HCT116 (cell line): ENCODE data around the gene FABP6. TPM values are rescaled to one million over a fixed set of nuclear protein-coding genes. Genes with fewer than 3 reads are reported as not detected.

Experiments
- ATAC-seq: fragments of 200-7000 bp; cut with Tn5 transposase; 2 replicates; pipeline ENCODE4 v1.9.1; 2020; ENCODE audit warnings: mild to moderate bottlenecking, moderate library complexity
- BruUV-seq: library from RNA; stranded (reverse); fragments of 400-500 nt; replicated peaks from 2 replicates; lab custom pipeline; 2021; lab: Mats Ljungman, UMichigan
- CTCF ChIA-PET: fragments of 300-600 bp; sonication (Branson Sonifier 250); formaldehyde crosslinking; loops from one replicate; lab custom pipeline; 2021; ENCODE audit warnings: antibody characterized with exemption; lab: Charles Lee
- POLR2A ChIA-PET: fragments of 300-600, 350-600 bp; sonication (Branson Sonifier 250); formaldehyde crosslinking; loops from one replicate; lab custom pipeline; 2021; ENCODE audit warnings: antibody characterized with exemption; lab: Charles Lee
- RAD21 ChIA-PET, 2 experiments: fragments of 300-600 bp; sonication (Branson Sonifier 250); formaldehyde crosslinking; loops; one replicate each; lab custom pipeline; 2023; ENCODE audit warnings: low total read pairs in 2 of 2; ENCODE audit not compliant: uncharacterized antibody in 2 of 2, unreplicated experiment in 2 of 2, low non-redundant PET in 1 of 2; lab: Charles Lee
- DNase-seq: peaks from one replicate; pipeline ENCODE4 v3.0.0-alpha.2; 2010; ENCODE audit warnings: low read depth, low spot score
- H2AFZ ChIP-seq: fragments of 200-600 bp; shearing (Covaris generic), sonication (generic); 2 replicates; pipeline ENCODE4 v1.6.1; 2017; ENCODE audit warnings: low read depth, mixed run types, mixed read lengths, antibody characterized with exemption, low read length; ENCODE audit not compliant: poor library complexity, severe bottlenecking
- H3K27ac ChIP-seq: 2 replicates; pipeline ENCODE4 v1.5.1; 2012; ENCODE audit warnings: low read depth, low read length
- H3K27me3 ChIP-seq: fragments of 200-600 bp; sonication (generic); 2 replicates; pipeline ENCODE4 v1.6.1; 2016; ENCODE audit warnings: mixed run types, low read length, mixed read lengths; ENCODE audit not compliant: insufficient read depth
- H3K36me3 ChIP-seq, 2 experiments: fragments of 200-500 bp in 1 of 2; fragments of 200-600 bp in 1 of 2; sonication (Bioruptor generic) in 1 of 2; sonication (generic) in 1 of 2; 2 replicates each; pipeline versions ENCODE4 v1.5.1 to v1.6.1; 2014 to 2016; ENCODE audit warnings: low read length in 2 of 2, inconsistent platforms in 1 of 2, mixed read lengths in 1 of 2, mixed run types in 1 of 2; ENCODE audit not compliant: insufficient read depth in 2 of 2, control insufficient read depth in 1 of 2
- H3K4me1 ChIP-seq, 2 experiments: fragments of 200-600 bp in 1 of 2; sonication (generic) in 1 of 2; 2 replicates each; pipeline versions ENCODE4 v1.5.1 to v1.6.1; 2012 to 2017; ENCODE audit warnings: low read length in 2 of 2, inconsistent platforms in 1 of 2, mild to moderate bottlenecking in 1 of 2, mixed read lengths in 1 of 2, mixed run types in 1 of 2, moderate library complexity in 1 of 2; ENCODE audit not compliant: insufficient read depth in 2 of 2, control insufficient read depth in 1 of 2
- H3K4me2 ChIP-seq: fragments of 200-600 bp; sonication (generic); 2 replicates; pipeline ENCODE4 v1.6.1; 2017; ENCODE audit warnings: mixed run types, low read length, mixed read lengths
- H3K4me3 ChIP-seq, 2 experiments: fragments of 200-600 bp in 1 of 2; sonication (generic) in 1 of 2; replicated peaks in 1 of 2; 2 replicates each; pipeline ENCODE4 v1.5.1; 2011 to 2016; ENCODE audit warnings: low read length in 2 of 2, control low read depth in 1 of 2, low read depth in 1 of 2, mild to moderate bottlenecking in 1 of 2, mixed read lengths in 1 of 2, mixed run types in 1 of 2
- H3K79me2 ChIP-seq: fragments of 200-600 bp; sonication (generic); 2 replicates; pipeline ENCODE4 v1.6.1; 2017; ENCODE audit warnings: mild to moderate bottlenecking, mixed run types, low read length, moderate library complexity, mixed read lengths; ENCODE audit not compliant: insufficient read depth
- H3K9ac ChIP-seq: fragments of 200-600 bp; sonication (generic); 2 replicates; pipeline ENCODE4 v1.6.1; 2016; ENCODE audit warnings: low read length, mixed read lengths
- H3K9me2 ChIP-seq: fragments of 200-600 bp; sonication (generic), shearing (Covaris generic); 2 replicates; pipeline ENCODE4 v1.6.1; 2017; ENCODE audit warnings: mixed run types, mild to moderate bottlenecking, moderate library complexity; ENCODE audit not compliant: insufficient read depth
- H3K9me3 ChIP-seq, 2 experiments: fragments of 200-500 bp in 1 of 2; fragments of 200-600 bp in 1 of 2; sonication (Bioruptor generic) in 1 of 2; sonication (generic) in 1 of 2; 2 replicates each; pipeline ENCODE4 v1.6.1; 2014 to 2017; ENCODE audit warnings: low read length in 2 of 2, mixed read lengths in 2 of 2, inconsistent platforms in 1 of 2, low read depth in 1 of 2, mild to moderate bottlenecking in 1 of 2, mixed run types in 1 of 2, moderate library complexity in 1 of 2; ENCODE audit not compliant: control insufficient read depth in 1 of 2, insufficient read depth in 1 of 2
- H4K20me1 ChIP-seq: fragments of 200-600 bp; sonication (generic), shearing (Covaris generic); 2 replicates; pipeline ENCODE4 v1.6.1; 2017; ENCODE audit warnings: mixed run types, mild to moderate bottlenecking, moderate library complexity; ENCODE audit not compliant: insufficient read depth
- CBX3 ChIP-seq: IDR thresholded peaks from 2 replicates; pipeline ENCODE4 v1.6.1; 2012; ENCODE audit warnings: low read depth
- CEBPB ChIP-seq: IDR thresholded peaks from 2 replicates; pipeline ENCODE4 v1.6.1; 2012; ENCODE audit warnings: low read depth
- EGR1 ChIP-seq: IDR thresholded peaks from 2 replicates; pipeline ENCODE4 v1.6.1; 2012; ENCODE audit warnings: low read depth
- EZH2phosphoT487 ChIP-seq: fragments of 200-600 bp; IDR thresholded peaks from 2 replicates; pipeline ENCODE4 v1.6.1; 2018; ENCODE audit warnings: antibody characterized with exemption, borderline replicate concordance
- FOSL1 ChIP-seq: IDR thresholded peaks from 2 replicates; pipeline ENCODE4 v1.6.1; 2012; ENCODE audit warnings: low read depth
- REST ChIP-seq: IDR thresholded peaks from 2 replicates; pipeline ENCODE4 v1.6.1; 2012; ENCODE audit warnings: low read depth
- SRF ChIP-seq: IDR thresholded peaks from 2 replicates; pipeline ENCODE4 v1.6.1; 2012; ENCODE audit warnings: low read depth
- TCF7L2 ChIP-seq: IDR thresholded peaks from 2 replicates; pipeline ENCODE4 v1.7.0; 2011; ENCODE audit warnings: borderline replicate concordance, inconsistent platforms; ENCODE audit not compliant: insufficient read depth, insufficient read length; ENCODE audit errors: extremely low read depth
- YY1 ChIP-seq: IDR thresholded peaks from 2 replicates; pipeline ENCODE4 v1.6.1; 2011; ENCODE audit warnings: low read length, low read depth, moderate library complexity, mild to moderate bottlenecking; ENCODE audit not compliant: insufficient replicate concordance; ENCODE audit errors: extremely low read depth
- ZBTB33 ChIP-seq: IDR thresholded peaks from 2 replicates; pipeline ENCODE4 v1.6.1; 2011; ENCODE audit warnings: mild to moderate bottlenecking, low read length, moderate library complexity; ENCODE audit not compliant: insufficient replicate concordance; ENCODE audit errors: extremely low read depth
- intact Hi-C: fragments of 100-400 bp; cut with micrococcal nuclease; formaldehyde crosslinking; loops from 2 replicates; pipeline ENCODE4 v1.10.0; 2022
- total RNA-seq: library from RNA; stranded (reverse); gene quantifications from one replicate; pipeline ENCODE4 v1.2.1, GENCODE V29; 2021; ENCODE audit not compliant: unreplicated experiment

The FABP6 gene
- total RNA-seq, 1 experiment from 2014 or later = 8.5 TPM

- H3K9ac ChIP-seq = no peak overlapping the region
- H3K36me3 ChIP-seq = no peaks in the 10 kb centered on the region
- intact Hi-C loops = no loop called here
- no peak overlapping the region for H3K4me2 ChIP-seq
- POLR2A ChIA-PET = no interaction called here
- H3K9me2 ChIP-seq = no peaks in the 10 kb centered on the region
- no peak for TF ChIP-seq REST
- TF ChIP-seq TCF7L2 = no peak
- no peak for TF ChIP-seq FOSL1
- TF ChIP-seq ZBTB33 = no peak
- TF ChIP-seq EZH2phosphoT487 = no peak
- no peak for TF ChIP-seq EGR1
- TF ChIP-seq CEBPB = no peak
- no peak for TF ChIP-seq YY1
- TF ChIP-seq SRF = no peak
- TF ChIP-seq CBX3 = no peak
- CTCF ChIA-PET = no interaction called here
- H4K20me1 ChIP-seq = no peaks in the 10 kb centered on the region
- RAD21 ChIA-PET = no interaction called here
- no peaks in the 10 kb centered on the region for H3K27me3 ChIP-seq
- BruUV-seq = no TSS peak
- ATAC-seq = no peak
- no peak for DNase-seq
- H2AFZ ChIP-seq = no peak overlapping the region
- no peak overlapping the region for H3K27ac ChIP-seq
- H3K79me2 ChIP-seq = no peaks in the 10 kb centered on the region
- no peaks in the 10 kb centered on the region for H3K4me1 ChIP-seq
- no peak overlapping the region for H3K4me3 ChIP-seq
- no peaks in the 10 kb centered on the region for H3K9me3 ChIP-seq
Measured at GRCh38 chr5:160278343-160278742, 49.0 kb downstream of the FABP6 start.
